ENCODE data around the gene ZNF407.

DNA sequence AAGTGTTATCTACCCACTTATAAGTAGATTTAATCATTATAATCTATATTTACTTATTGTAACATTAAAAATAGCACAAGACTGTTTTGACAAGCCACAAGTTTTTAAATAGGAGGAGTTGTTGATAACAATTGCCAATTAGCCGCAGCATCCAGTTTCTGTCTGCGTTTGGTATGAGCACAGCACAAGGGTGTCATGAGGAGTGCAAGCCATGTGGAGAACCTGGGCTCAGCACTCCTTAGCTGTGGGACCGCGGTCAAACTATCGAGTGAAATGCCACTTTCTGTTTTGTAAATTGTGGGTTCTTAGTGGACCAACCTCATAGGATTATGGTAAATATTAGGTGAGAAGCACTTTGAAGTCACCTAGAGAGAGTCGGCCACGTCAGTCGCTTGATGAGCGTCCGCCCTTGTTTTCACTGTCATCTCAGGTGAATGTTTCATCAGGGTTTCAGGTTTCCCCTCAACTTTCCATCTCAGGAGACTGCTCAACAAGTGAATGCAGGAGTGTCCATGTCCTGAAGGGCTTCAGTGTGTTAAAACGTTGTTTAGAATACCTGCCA, 294.5 kb downstream of the ZNF407 start:
- TF ChIP-seq ZNF274 (IDR thresholded peaks at IDR 0.05; ENCODE audit: low read depth, low read length) (no peak), SUZ12 (IDR thresholded peaks at IDR 0.05; ENCODE audit: extremely low read depth, insufficient read depth, insufficient read length) (no peak), YY1 (IDR thresholded peaks at IDR 0.05; ENCODE audit: insufficient read depth, insufficient read length) (no peak)

All from NT2/D1 (cell line).